NCI-H1436 treated with DMSO at 0.1 percent for 48 hours (cell line): ENCODE measurements around the gene ZIC5.

Experiments used
- DNase-seq: peaks from one replicate; lab custom pipeline; 2025; lab: John Stamatoyannopoulos, UW

ZIC5 gene

DNA sequence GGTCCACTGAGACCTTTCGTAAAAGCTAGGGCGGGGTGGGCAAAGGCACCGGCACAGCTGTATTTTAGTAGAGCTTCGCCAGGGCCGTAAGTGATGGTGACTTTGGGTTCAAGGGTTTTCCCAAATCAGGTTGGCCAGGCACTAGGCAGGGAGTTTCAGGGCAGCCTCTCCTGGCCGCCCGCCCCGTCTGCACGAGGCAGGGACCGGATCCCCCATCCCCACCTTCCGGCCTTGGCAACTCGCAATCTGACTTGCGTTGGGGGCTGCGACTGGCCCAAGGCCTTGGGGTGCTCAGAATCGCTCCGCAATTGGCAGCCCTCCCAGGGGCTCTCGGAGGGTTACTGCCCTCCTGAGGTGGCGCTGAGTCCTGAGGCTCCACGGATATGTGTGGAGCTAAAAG, 4.1 kb upstream of the ZIC5 start:
- DNase-seq = no peak

DNA sequence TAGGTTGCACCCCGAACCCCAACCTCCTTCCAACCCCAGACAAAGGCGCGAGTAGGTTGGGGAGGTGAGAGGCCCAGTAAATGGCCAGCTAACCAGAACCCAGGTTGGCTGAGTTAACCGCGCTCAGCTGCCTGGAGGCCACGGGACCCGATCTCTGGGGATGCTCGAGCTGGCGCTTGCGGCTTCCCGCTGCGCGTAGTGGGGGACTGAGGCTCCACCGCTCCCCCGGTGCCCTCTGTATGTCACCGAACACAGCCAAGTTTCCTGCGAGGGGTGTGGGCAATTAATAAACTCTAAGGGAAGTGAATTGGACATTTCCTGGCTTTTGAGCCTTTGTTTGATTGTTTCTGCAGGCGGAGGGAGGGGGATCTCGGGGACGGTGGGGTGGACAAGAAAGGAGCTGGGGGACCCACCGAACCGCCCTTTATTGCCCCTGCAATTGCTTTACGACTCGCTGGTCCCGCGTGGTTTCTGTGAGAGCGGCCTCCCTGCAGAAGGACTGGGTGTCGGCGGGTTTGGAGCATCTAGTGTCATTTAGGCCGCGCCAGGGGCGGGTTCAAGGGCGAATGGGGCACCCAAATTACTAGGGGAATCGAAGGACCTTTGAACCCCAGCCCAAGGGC, 3.5 kb upstream of the ZIC5 start:
- DNase-seq = no peak

DNA sequence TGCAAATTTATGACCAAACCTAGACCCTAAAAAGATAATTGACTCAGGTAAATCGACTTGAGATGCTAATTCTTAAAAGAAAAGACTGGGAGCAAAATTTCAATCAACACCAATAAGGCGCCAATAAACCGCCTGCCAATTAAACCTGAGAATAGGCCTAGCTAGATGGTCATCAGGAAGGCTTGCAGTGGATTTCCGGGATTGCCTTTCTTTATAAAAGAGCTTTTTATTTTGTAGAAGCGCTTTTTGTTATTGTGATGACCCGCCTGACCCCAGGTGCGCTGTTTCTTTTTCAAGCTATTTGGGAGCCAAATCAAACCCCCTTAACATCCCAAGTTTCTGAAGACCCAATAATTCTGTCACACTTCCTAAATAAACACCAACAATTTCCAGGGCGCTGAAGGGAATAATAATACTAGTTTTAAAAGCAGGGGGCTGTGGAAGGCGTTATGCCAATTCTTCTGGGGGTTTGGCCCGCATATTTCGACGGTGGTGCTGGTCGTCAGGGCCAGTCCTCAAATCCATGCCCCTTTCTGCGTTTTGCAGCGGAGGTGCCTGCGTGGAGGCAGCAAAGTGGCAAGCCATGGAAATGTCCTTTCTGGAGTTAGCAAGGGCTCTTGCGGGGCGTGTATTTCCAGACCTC, 2.9 kb upstream of the ZIC5 start:
- DNase-seq = no peak

DNA sequence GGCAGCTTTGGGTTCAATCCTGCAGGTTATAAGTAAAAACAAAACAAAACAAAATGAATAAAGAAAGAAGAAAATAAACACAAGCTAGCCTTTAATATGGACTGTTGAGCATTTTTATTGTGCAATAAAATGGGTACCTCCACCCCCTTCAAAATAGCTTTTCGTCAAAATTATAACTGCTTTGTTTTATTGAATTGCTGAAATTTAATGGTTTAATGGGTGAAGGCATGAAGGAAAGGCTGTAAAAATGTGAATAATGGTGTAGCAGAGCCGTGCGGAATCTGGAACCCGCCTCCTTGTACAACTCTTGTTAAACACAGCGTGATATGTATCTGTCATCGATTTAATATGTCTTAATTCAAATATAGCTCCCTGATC, 2.2 kb upstream of the ZIC5 start:
- no peak for DNase-seq

DNA sequence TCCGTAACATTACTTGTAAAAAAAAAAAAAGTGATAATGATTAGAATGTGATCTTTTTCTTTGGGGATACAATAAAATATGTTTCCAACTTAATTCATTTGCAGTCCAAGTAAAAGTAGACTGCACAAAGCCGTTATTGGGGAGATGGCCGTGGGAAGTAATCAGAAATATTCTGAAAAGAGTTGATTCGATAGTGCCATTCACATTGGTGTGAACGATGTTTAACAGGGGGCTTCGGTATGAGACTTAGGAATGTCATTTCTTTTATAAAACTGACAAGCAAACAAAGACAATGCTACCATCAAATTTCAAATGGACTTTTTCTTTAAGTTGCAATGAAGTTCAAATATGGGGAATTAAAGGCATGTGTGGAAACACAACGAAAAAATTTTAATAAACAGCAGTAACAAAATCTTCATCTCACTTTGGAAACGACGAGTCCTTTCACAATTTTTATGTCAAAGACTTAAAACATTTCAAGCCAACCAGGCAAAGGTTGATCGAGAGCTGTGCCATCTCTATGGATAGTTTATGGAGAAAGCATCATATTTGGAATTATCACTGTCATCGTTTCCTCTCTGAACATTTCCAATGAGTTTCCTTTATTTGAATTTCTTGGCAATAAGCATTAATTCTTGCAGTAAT, 1.7 kb upstream of the ZIC5 start:
- no peak for DNase-seq

DNA sequence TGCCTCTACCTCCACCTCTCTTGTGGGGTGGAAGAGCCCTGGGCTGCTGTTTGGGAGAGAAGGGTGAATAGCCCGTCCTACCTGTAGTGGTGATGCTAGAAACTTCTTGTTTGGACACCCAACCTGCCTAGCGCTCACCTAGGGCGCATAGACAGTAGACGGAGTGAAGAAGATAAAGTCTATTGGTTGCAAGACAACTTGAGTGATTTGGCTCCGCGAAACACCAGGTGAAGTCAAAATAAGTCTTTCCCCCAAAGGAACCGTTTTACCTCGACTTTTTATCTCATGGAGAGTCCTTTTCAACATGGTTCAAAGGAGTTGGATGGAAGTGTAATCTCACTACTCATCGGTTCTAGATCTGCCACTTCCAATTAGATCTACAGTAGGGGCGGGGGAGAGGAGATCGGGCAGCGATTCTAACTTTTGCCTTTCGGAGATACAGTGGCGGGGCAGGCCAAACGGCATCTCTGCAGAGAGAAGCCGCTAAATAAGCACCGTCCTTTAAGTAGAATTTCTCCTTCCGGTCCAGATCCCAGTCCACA, 694 bp upstream of the ZIC5 start:
- no peak for DNase-seq

DNA sequence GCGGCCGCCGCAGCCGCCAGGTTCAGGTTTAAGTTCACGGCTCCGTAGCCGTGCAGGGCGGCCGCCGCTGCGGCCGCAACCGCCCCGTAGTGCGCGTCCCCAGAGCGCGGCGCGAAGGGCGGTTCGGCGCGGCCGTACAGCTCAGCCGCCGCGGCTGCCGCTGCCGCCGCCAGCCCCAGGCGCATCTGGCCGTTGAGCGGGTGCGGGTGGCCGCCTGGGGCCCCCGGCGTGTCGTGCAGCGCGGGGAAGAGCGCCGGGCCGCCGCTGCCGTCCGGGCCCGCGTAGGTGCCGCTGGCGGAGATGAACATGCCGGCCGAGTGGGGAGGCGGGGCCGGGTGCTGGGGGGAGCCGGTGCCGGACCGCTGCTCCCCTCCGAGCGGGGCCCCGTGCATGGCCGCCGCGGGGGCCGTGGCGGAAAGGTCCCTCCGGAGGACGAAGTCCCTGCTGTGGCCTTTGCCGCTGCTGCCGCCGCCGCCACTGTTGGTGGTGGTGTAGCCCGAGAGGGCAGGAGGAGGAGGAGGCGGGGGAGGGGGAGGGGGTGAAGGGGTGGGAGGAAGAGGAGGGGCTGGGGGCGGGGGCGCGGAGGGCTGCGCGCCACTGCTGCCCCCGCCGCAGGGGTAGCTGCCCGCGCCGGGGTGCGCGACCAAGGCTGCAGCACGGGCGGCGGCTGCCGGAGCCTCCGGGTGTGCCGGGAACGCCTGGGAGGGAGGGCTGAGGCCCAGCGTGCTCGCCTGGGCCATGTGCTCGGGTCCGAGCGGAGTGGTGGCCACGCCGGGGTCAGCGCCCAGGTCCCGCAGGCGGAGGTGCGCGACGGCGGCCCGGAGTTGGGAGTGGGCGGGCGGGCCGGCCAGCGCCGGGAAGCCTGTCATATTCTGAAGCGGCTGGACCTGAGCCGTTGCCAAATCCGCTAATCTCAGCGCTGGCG, 654 bp downstream of the ZIC5 start:
- DNase-seq = no peak

DNA sequence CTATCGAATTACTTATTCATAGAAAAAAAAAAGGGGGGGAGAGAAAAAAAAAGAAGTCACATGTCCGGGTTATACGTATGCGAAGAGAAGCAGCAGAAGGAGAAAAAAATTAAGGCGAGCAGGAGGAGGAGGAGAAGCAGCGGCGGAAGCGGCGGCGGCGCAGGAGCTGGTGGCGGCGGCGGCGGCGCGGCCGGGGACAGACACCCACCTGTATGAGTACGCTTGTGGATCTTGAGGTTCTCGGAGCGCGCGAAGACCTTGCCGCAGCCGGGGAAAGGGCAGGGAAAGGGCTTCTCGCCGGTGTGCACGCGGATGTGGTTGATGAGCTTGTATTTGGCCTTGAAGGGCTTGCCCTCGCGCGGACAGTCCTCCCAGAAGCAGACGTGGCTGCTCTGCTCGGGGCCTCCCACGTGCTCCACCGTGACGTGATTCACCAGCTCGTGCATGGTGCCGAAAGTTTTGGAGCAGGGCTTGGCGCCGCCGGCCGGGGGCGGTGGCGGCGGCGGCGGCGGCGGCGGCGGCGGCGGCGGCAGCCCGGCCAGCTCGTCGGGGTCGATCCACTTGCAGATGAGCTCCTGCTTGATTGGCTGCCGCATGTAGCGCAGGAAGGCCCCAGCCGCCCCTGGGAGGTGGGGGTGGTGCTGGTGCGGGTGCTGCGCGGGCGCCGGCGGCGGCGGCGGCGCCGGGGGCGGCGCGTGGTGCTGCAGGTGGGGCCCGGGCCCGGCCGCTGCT, 1.5 kb downstream of the ZIC5 start:
- DNase-seq = no peak

DNA sequence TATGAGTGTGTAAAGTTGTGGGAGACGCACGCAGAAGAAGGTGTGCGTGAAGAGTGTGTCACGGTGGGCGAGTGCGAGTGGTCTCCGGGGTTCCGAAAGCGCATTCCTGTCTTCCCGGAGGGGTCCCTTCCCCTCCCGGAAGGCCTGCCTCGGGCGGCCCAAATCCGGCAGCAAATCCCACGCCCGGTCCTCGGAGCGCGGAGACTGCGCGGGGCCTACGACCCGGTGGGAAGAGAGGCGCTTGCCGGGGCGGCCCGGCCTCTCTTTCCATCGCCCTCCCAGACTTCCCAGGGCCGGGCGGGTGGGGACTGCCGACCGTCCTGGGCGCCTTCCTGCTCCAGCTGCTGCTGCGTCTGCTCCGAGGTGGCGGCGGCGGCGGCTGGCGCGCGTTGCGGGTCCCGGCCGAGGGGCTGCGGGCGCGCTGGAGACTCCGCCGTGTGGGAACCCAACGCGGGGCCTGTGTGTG, 2.1 kb downstream of the ZIC5 start:
- DNase-seq = no peak

DNA sequence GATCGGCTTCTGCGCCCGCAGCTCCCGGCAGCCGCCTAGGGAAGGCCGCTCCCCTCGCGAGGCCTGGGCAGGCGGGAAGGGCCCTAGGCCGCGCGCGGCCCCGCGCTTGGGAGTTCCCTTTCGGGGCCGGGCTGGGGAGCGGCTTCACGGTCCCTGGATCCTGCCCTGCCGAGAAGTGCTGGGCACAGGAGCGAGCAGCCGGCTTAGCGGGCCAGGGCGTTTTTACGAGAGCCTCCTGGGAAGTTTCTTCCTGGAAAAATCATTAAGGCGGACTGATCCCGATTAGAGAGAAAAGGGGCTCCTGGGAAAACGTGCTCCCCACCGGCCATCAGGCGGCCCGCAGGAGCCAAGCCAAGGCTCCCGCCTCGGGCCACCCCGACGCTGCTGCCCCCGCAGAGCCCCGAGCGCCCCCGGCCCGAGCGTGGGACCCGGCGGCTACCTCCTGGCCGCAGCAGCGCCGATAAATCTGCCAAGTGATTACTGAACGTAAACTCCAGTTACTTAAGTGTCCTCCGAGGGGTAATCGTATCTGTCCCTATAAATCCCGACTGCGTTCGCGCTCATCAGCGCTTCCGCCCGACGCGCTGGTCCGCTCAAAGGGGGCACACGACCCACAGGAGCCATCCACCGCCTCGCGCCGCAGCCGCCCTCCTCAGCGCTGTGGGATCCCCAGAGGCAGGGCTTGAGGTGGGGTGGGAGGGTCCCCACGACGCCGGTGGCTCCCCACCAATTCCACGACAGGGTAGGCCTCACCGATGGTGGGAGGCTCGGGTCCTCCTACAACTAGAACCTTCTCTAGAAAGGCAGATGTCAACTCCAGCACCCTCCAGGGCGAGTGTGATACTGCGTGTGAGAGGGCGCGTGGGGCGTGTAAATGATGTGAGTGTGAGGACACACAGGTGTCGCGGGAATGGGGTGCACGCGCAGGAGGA, 2.8 kb downstream of the ZIC5 start:
- DNase-seq = no peak

DNA sequence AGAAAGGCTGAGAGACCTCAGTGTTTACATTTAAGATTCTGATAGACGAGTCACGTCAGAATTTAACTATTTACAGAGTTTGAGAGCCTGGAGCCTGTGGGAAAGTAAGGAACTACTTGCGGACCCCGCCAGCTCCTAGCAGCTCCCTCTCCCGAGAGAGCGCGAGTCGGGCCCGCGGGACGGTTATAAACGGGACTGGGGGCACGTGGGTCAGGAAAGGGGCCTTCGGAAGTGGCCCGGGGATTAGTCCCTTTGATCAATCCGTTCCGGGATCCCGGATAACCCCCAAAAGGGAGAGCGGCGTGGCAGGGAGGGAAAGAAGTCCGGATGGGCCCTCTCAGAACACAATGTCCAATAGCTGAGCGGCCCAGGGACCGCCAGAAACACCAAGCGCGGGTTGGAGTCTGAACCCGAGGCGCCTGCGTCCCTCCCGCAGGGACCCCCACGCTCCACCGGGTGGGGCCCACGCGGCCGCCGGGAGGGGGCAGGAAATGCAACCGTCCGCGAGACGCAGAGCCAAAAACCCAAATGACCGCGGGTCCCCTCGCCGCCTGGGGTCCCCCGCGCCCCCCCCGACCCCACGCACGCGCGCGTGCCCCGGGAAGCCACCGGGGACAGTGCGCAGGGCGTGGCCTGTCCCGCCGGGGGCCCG, 3.6 kb downstream of the ZIC5 start:
- no peak for DNase-seq

DNA sequence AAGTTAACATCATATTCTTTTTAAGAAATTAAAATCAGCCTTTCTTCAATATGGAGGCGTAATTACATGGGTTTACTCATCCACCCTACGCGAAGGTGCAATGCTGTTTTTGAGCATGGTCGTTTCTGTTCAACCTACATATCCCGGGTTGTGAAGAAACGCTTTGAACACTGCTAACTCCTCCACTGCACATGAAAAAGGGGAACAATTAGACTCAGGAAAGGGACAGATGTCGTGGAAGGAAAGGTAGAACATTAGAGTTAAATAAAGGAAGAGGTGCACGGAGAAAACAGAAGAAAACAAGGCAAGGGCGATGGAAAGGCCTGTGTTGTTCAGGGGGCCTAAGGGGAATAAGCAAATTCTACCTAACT, 4.1 kb downstream of the ZIC5 start:
- no peak for DNase-seq

DNA sequence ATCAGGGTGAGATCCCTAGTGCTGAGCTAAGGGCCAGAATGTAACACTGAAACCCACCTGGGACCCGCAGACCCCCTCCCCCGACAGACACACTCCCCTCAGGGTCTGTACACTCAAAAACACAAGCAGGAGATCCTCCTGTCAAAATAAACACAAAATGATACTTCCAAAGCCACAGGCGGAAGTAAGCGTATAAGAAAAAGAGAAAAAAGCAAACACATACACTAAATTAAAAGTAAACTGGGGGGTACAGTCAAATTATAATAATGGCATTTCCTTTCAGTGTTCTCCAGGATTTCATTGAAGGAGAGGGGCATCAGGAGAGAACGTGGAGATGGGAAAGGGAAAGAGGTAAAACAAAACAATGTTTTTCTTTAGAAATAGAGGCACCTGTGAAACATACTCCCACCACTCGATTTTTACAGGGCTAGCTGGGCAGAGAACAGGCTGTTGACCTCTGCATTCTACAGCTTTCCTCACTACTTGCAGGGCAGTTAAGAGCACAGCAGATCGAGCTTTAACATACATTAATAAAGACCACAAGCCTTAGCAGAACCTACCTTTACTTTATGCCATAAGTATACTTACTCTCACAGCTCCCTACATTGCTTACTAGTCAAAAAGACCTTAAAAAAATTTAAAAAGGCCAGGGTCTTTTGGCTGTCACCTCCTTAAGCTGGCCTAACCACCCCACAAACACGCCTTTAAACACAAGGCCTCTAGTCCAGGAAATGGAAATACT, 5.3 kb downstream of the ZIC5 start:
- no peak for DNase-seq

DNA sequence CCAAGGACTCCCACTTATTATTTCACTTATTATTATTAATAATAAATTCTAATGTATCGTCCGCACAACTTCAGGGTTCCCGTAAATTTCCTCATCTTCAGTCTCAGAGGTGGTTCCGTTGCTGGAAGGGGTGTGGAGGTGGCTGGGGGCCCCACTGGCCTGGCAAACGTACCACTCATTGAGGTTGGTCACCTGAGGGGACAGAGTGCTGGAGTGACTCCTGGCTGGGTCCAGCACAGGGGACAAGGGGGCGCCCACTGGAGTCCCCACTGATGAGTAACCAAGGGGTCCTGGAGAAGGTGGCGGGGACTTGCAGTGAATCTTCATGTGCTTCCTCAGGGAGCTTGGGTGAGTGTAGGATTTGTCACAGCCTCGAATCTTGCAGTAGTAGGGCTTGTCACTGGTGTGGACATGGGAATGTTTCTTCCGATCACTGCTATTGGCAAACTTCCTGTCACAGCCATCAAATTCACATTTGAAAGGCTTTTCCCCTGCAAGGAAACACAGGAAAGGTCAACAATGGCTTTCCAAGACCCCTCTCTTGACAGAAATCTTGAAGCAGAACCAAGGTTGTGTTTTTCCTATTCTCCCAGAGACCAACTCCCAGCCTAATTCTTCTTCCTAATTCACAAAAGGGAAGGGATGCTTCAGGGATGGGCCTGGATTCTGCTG, 6.1 kb downstream of the ZIC5 start:
- DNase-seq = no peak

DNA sequence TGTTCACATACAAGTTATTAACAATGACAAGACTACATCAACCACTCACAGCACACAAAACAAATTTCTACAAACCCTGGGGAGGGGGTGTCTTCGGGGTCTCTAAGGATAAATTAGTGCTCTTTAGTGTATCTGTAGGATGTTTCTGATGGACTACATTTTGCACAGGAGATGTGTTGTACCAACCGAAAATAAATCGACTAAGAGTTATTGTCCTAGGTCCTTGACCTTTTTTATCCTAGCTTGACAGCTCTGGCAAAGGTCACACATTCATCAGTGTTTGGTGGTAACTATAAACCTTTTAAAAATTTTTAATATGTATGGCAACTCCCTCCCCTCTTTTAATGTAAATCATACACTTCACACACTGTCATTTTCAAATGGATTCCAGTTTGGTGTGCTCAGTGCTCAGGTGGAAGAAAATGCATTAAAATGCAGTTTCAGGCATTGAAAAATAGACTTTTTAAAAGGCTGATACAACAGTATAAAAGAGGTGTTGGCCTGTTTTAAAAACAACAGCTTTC, 7.7 kb downstream of the ZIC5 start:
- no peak for DNase-seq

DNA sequence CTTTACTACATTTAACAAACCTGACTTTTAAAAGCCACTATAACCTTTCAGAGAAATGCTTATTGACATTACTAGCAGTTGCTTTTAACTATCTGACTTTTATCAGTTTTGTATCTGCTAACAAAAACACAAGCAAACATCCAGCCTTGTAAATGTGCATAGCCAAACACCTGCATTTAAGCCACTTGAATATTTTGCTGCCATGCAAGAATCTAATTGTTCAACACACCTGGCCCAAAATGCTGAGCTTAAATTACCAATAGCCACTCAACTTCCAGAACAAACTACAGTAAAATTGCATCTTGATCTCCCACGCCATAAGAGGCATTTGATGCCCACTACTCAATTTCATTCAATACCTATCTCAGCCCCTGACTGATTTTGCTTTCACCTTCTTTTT, 9.3 kb downstream of the ZIC5 start:
- no peak for DNase-seq

DNA sequence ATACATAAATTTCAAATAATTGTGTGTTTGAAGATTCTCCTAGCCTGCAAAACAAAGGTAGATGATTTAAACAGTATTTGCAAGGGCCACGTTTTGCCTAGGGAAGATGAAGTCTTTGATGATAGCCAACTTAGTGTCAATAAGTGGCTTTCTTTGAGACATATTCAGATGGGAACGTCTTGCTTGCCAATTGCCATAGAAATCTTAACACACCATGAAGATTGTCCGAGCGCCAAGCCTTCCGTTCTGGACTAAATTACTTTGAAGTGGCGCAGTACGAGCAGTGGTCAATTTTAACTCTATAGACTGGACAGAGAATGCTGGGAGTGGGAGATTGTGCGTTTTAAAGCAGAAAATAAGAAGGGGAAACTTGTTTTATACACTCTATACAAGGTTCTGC, 9.9 kb downstream of the ZIC5 start:
- no peak for DNase-seq

DNA sequence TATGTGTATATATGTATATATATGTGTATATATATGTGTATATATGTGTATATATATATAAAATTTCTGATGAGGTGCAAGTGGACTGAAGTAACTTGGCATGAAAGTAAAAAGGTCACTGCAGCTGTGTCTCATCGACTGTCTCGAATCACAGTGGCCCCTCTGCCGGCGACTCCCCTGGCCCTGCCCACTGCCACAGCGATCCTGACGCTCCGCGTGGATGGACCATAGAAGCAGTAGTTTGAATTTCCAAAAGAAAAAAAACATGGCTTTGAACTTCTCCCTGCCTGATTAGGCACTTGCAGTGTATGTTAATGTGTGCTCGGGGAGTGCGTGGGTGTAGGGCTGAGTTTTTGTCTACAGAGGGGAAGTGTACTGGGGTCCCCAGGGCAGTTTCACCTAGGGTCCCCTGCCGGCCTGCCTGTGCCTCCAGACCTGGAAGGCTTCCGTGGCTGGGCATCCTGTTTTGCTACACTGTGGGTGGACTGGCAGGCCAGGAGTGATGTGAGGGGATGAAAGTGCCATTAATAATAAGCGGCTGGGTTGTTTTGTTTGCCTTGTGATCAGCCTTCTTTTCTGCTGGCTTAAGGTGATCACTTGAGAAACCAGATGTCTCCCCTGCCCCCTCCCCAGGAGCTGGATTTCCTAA, 10.8 kb downstream of the ZIC5 start:
- DNase-seq = no peak
